ENCODE measurements around the gene ARHGEF11.

Gene ARHGEF11

DNA sequence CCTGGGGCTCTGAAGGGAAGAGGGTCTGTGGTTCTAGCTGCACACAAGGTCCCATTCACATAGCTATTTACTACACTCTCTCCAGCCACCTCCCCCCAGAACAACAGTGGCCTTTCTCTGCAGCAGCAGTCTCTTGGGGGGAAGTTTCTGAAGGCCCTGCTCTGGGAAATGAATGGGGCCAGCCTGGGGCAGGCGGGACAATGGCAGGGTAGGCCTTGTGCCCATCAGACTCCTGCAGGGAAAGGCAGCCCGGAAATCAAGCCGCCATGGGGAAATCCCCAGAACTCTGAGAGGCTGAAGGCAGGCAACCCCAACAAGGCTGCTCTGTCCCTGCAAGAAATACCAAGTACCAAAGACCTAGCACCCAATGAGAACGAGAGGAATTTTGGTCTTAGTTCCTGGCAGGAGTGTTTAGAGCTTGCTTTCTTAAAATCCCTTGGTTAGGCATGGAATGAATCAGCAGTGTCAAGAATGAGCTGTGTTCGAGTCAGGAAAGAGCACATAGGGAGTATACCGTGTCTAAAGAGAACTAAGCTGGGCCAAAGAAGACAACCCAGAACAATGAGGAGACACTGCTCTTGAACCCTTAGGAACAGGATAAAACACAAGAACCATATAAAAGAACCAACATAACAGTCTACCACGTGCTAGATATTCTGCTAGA lies 11.3 kb downstream of the ARHGEF11 start:
- H3K4me3 ChIP-seq (ENCODE audit: low read depth in 1 of 2, low read length in 2 of 2): no peak overlapping the region

DNA sequence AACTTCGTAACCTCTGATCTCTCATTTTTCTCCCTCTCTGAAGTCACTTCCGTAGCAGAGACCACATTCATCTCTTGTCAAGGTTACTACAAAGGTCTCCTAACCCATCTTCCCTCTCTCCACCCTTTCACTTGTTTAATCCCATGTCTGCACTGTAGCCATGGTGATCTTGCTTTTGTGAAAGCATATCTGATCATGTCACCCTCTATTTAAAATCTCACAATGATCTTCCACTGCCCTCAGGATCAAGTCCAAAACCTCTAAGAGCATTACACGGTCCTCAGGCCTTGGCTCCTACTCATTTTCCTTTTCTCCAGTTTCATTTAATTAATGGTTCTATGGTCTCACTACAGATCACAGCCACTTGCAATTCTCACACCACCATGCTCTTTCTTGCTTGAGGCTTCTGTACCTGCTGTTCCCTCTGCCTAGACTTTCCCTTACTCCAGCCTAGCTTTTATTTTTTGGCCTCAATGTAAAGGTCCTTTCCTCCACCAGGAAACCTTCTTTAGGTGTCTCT lies 12.1 kb downstream of the ARHGEF11 start:
- Histone ChIP-seq H3K27ac (ENCODE audit: low read length) (no peak overlapping the region), H4K20me1 (ENCODE audit: insufficient read depth, low read length) (no peaks in the 10 kb centered on the region), H3K27me3 (ENCODE audit: insufficient read depth, low read length, poor library complexity) (peaks cover 31% of the 10 kb centered on the region), H3K9me3 (ENCODE audit: insufficient read depth, low read length, severe bottlenecking) (no peaks in the 10 kb centered on the region), H3K4me3 (ENCODE audit: low read depth in 1 of 2, low read length in 2 of 2) (no peak overlapping the region), H3K79me2 (ENCODE audit: insufficient read depth, low read length) (no peaks in the 10 kb centered on the region), H2AFZ (ENCODE audit: low read depth, low read length) (no peak overlapping the region), H3K36me3 (ENCODE audit: insufficient read depth, low read length) (no peaks in the 10 kb centered on the region), H3K4me2 (ENCODE audit: insufficient read depth, low read length) (no peak overlapping the region), H3K4me1 (ENCODE audit: insufficient read depth, low read length) (no peaks in the 10 kb centered on the region), H3K9ac (ENCODE audit: low read depth, low read length) (no peak overlapping the region)
- DNase-seq (no peak), ATAC-seq (ENCODE audit: insufficient read depth, low read depth) (no peak)
- TF ChIP-seq EZH2 (IDR thresholded peaks at IDR 0.05; ENCODE audit: borderline replicate concordance, low read depth, low read length, severe bottlenecking) (no peak), CTCF (IDR thresholded peaks at IDR 0.05; ENCODE audit: borderline replicate concordance, extremely low read depth, low read length, poor library complexity, severe bottlenecking) (no peak)

More for the DNA sequence above, 11.3 kb downstream of the ARHGEF11 start:
- TF ChIP-seq CTCF (IDR thresholded peaks at IDR 0.05; ENCODE audit: borderline replicate concordance, extremely low read depth, low read length, poor library complexity, severe bottlenecking) (no peak), EZH2 (IDR thresholded peaks at IDR 0.05; ENCODE audit: borderline replicate concordance, low read depth, low read length, severe bottlenecking) (no peak)
- no peaks in the 10 kb centered on the region for H3K79me2 ChIP-seq (ENCODE audit: insufficient read depth, low read length)
- no peak for DNase-seq
- H3K4me2 ChIP-seq (ENCODE audit: insufficient read depth, low read length): no peak overlapping the region
- H3K36me3 ChIP-seq (ENCODE audit: insufficient read depth, low read length): no peaks in the 10 kb centered on the region
- no peak overlapping the region for H3K9ac ChIP-seq (ENCODE audit: low read depth, low read length)
- peaks cover 34% of the 10 kb centered on the region for H3K27me3 ChIP-seq (ENCODE audit: insufficient read depth, low read length, poor library complexity)
- no peaks in the 10 kb centered on the region for H4K20me1 ChIP-seq (ENCODE audit: insufficient read depth, low read length)
- no peak overlapping the region for H2AFZ ChIP-seq (ENCODE audit: low read depth, low read length)
- no peak overlapping the region for H3K27ac ChIP-seq (ENCODE audit: low read length)
- no peak for ATAC-seq (ENCODE audit: insufficient read depth, low read depth)
- H3K9me3 ChIP-seq (ENCODE audit: insufficient read depth, low read length, severe bottlenecking): no peaks in the 10 kb centered on the region
- H3K4me1 ChIP-seq (ENCODE audit: insufficient read depth, low read length): no peaks in the 10 kb centered on the region

DNA sequence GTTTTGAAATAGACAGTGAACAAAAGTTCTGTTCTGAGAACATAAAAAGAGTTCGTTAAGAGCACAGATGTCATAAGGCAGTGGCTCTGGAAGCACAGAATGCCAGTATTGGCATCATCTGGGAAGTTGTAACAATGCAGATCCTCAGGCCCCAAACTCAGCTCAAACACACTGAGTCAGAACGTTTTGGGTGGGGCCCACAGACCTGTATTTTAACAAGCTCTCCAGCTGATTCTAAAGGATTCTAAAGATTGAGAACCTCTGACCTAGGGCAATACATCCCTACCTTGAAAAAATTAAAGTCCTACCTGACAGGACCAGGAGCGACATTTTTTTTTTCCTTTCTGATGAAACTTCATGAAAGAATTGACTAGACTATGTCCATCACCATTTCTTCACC lies 13.2 kb downstream of the ARHGEF11 start:
- H3K27me3 ChIP-seq (ENCODE audit: insufficient read depth, low read length, poor library complexity): peaks cover 32% of the 10 kb centered on the region
- H2AFZ ChIP-seq (ENCODE audit: low read depth, low read length): no peak overlapping the region
- H3K27ac ChIP-seq (ENCODE audit: low read length): no peak overlapping the region
- H3K36me3 ChIP-seq (ENCODE audit: insufficient read depth, low read length): no peaks in the 10 kb centered on the region
- DNase-seq: no peak
- H4K20me1 ChIP-seq (ENCODE audit: insufficient read depth, low read length): no peaks in the 10 kb centered on the region
- no peak overlapping the region for H3K4me2 ChIP-seq (ENCODE audit: insufficient read depth, low read length)
- H3K9me3 ChIP-seq (ENCODE audit: insufficient read depth, low read length, severe bottlenecking): no peaks in the 10 kb centered on the region
- no peaks in the 10 kb centered on the region for H3K79me2 ChIP-seq (ENCODE audit: insufficient read depth, low read length)
- no peak overlapping the region for H3K9ac ChIP-seq (ENCODE audit: low read depth, low read length)
- TF ChIP-seq CTCF (IDR thresholded peaks at IDR 0.05; ENCODE audit: borderline replicate concordance, extremely low read depth, low read length, poor library complexity, severe bottlenecking) (no peak), EZH2 (IDR thresholded peaks at IDR 0.05; ENCODE audit: borderline replicate concordance, low read depth, low read length, severe bottlenecking) (no peak)
- no peaks in the 10 kb centered on the region for H3K4me1 ChIP-seq (ENCODE audit: insufficient read depth, low read length)
- no peak overlapping the region for H3K4me3 ChIP-seq (ENCODE audit: low read depth in 1 of 2, low read length in 2 of 2)
- ATAC-seq (ENCODE audit: insufficient read depth, low read depth): no peak

Measured in DND-41 (cell line).